Adrenal gland (tissue), 5 donors: Measurements from ENCODE around the gene RHOU.

Experiments
- CTCF ChIP-seq, 6 experiments: fragments of 450-650 bp in 4 of 6; fragments of 200-600 bp in 2 of 6; sonication (generic) in 1 of 6; IDR thresholded peaks; 1 replicate in 5 of 6; 2 replicates in 1 of 6; pipeline versions ENCODE4 v1.5.1 to v1.8.0; 2016 to 2021; ENCODE audit warnings: antibody characterized with exemption in 6 of 6, mild to moderate bottlenecking in 2 of 6, moderate library complexity in 1 of 6
- POLR2A ChIP-seq, 2 donors: fragments of 450-650 bp; IDR thresholded peaks; one replicate each; pipeline ENCODE4 v1.6.1; 2017; ENCODE audit warnings: antibody characterized with exemption in 2 of 2, mild to moderate bottlenecking in 2 of 2, moderate library complexity in 1 of 2
- donor health status: DM: no; HTN: no; CAD: no.

DNA sequence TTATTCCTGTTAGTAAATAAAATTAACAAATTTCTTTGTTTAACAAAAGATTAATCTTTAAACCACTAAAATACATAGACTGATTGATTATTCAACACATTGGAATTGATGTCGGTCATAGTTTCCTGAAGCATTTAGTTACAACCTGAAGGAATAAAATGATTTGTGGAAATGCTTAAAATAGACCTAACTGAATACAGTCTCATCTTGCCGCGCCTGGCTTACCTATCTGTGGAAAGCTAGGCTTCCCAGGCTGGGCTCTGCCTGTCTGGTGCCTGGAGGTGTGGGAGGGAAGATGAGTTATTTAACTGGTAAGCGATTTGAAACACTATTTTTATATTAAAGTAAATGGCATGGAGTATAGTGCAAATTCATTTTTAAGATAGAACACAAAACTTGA lies 10.2 kb downstream of the RHOU start:
- TF ChIP-seq CTCF (IDR thresholded peaks at IDR 0.05), result no peak
- TF ChIP-seq POLR2A (IDR thresholded peaks at IDR 0.05), result no peak
